HG02852 (cell line): ENCODE data around the gene SNAPC2.
A peak's percentile ranks its signal among the peaks of the same experiment; 100 is the strongest.
"Not testable (repeated sequence)": the region's sequence is repeated elsewhere in the genome, so short reads cannot be mapped to it uniquely, and the experiment has no call there.

ENCODE experiments used
- ATAC-seq: cut with Tn5 transposase; IDR thresholded peaks from one replicate; pipeline ENCODE4 v1.9.1; 2021; ENCODE audit warnings: mild to moderate bottlenecking, moderate library complexity; ENCODE audit not compliant: unreplicated experiment

Gene SNAPC2

DNA sequence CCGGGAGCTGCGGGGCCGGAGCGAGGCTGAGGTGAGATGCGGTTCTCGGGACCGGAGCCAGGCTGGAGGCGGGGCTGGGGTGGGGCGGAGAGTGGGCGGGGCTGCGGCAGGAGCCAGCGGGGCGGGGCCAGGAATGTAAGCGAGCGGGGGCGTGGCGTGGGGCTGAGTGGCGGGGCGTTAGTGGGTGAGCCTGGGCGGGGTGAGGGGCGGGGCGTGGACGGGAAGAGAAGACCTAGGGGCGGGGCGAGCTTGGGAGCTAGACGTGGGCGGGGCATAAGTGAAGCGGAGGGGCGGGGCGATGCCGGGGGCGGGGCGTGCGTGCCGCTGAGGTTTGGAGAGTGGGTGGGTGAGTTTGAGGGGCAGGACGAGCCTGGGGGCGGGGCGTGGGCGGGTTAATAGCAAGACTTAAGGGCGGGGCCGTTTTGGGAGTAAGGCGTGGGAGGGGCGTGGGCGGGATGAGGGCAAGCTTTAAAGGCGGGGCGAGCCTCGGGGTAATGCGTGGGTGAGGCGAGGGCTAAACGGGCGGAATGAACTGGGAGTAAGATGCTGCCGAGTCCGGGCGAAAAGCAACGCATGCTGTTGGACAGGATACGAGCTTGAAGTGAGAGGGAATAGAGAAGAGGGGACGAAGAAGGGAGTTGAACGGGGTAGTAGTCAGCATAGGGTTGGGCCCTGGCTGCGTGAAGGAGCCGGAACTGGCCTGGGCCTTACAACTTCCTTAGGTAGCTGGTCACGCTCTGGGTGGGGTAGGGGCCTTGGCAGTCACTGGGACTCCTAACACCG lies 572 bp downstream of the SNAPC2 start:
- ATAC-seq, result peak; percentile 42

DNA sequence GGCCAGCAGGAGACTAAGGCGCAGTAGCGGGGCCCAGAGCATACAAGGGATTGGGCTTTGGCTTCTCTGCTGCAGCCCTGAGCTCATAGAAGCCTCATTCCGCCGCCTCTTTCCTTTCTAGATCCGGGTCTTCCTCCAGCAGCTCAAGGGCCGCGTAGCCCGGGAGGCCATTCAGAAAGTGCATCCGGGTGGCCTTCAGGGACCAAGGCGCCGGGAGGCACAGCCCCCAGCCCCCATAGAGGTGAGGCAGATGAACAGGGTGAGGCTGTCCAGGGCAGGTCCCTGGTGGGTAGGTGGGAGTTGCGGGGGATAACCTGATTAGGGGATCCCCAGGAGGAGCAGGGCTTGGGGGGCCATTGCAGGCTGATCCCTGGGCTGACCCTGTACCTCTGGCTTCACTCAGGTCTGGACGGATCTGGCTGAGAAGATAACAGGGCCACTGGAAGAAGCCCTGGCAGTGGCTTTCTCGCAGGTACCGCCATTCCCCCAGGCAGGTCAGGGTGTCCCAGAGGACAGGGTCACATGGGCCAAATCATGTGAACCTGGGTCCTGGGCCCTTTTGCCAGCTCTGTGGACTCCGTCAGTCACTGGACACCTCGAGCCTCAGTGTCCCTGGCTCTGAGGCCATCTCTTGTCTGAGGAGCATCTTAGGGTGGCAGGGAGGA lies 1.3 kb downstream of the SNAPC2 start:
- ATAC-seq, result no peak

DNA sequence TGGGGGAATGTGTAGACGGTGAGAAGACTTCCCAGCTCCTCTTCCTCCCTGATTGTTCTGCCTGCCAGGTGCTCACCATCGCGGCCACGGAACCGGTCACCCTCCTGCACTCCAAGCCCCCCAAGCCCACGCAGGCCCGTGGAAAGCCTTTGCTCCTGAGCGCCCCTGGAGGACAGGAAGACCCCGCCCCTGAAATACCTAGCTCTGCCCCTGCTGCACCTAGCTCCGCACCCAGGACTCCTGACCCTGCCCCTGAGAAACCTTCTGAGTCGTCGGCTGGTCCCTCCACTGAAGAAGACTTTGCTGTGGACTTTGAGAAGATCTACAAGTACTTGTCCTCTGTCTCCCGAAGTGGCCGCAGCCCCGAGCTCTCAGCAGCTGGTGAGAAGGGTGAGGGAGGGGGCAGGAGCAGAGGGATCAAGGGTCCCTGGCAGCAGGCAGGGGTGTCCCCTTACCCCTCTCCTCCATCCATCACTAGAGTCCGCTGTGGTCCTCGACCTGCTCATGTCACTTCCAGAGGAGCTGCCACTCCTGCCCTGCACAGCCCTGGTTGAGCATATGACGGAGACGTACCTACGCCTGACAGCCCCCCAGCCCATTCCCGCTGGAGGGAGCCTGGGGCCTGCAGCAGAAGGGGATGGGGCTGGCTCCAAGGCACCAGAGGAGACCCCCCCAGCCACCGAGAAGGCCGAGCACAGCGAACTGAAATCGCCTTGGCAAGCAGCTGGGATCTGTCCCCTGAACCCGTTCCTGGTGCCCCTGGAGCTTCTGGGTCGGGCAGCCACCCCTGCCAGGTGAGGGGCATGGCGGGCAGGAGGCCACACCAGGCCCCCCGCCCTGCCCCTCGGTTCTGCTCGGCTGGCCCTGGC lies 2.1 kb downstream of the SNAPC2 start:
- no peak for ATAC-seq

DNA sequence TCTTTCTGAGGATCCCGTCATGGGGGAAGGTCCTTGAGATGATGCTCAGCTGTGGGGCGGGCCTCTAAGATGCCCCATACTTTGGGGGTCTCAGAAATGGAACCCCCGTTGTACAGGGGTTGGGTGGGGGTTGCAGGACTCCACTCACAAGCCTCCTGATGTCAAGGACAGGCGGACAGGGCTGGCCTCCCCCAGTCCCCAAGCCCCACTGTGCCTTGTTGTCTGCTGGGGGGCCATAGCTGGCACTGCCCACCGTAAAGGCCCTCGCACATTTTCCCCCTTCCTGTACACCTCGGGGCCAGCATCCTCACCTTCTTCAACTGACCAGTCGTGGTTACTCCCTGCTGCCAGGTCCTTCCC lies 2.7 kb downstream of the SNAPC2 start:
- ATAC-seq, result no peak

DNA sequence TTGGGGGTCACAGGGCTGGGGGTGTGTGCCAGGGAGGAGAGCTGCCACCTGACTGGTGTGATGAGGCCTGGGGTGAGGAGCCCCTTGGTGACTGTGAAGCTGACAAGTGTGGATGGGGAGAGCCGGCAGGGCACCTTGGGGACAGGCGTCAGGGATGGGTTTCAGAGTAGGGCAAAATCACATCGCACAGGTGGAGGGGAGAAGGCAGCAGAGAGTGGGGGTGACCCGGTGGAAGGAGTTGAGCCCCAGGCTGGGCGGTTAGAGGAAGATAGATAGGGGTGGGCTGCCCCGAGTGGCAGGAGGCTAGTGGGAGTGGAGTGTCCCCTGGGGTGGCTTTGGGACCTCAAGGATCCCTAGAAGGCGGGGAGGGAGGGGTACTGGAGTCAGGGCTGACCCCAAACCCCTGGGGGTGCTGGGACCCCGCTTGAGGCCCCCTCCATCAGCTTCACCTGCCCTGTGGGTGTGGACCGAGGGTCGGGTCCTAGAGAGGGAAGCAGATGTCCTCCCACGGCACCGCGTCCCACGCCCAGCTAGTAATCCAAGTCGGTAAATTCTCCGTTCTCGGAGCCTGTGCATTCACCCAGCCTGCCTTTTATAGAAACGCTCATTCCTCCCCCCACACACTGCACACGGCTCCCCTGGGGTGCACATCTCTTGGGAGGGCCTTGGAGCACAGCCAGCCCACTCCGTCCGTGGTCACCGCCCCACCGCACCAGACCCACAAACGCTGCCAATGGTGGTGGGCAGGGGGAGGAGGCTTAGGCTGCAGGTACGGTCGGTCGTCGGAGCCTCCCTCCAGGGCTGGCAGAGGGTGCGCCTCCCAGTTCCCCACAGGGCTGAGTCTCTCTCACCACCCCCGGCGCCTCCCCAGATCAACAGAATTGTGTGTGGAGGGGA lies 3.4 kb downstream of the SNAPC2 start:
- ATAC-seq, result no peak

DNA sequence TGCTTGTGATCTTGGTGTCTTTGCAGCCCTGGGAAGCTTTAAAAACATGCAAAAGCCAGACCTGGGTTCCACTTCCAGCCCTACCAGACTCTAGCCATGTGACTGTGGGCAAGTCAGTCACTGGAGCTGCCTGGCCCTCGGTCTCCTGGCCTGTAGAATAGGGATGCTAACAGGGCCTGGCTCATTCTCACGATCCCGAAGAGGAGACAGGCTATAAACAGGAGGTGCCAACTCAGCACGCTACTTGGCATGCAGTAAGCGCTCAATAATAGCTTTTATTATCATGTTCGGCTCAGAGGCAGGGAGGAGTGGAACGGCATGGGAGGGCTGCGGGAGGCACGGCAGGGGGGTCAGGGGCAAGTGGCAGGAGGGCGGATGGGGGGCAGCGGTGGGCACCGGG lies 4.1 kb downstream of the SNAPC2 start:
- ATAC-seq, result no peak

DNA sequence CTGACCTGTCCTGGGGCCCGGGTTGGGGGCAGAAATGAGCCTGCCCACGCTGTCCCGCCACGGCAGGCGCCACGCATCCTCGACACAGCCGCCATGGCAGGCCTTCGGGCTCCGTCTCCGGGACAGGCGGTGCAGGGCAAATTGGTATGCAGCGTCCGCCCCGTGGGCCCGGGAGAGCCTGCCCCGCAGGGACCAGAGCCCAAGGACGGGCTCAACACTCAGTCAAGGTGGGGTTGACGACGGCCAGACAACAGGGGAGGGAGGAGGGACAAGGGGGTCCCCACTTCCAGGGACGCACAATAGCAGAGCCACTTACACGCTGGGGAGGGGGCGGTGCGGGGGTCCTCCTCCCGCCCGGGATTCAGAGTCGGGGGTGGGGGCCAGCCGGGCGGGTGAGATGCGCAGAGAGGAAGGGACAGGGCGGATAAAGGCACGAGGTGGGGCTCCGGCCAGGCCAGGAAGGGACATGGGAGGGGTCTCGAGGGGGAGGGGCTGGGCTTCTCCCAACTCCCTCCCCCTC lies 4.6 kb downstream of the SNAPC2 start:
- no peak for ATAC-seq

DNA sequence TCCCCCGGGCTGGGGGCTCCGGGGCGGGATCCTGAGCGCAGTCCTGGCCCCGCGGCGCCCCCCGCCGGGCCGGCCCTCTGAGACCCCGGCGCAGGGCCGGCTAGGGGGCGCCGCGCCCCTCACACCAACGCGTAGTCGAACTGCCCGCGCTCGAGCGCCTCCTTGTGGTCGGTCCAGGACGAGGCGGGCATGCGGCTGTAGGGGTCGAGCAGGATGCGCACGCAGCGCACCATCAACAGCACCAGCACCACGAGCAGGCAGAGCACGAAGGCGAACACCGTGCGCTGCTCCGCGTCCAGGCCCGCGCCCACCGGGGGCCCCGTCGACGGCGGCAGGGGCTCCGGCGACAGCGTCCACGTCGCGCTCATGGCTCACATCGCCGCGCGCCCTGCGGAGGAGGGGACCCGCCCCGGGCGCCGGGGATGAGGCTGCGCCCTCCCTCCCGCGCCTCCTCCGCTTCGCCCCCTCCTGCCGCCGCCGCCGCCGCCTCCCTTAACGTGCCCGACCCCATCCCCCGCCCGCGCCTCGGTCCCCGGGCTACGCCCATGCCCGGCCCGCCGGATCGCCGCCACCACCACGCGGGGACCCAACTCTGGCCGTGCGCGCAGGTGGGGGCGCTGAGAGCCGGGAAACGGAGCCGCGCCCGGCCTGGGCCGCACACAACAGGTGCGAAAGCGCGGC lies 5.2 kb downstream of the SNAPC2 start:
- no peak for ATAC-seq

DNA sequence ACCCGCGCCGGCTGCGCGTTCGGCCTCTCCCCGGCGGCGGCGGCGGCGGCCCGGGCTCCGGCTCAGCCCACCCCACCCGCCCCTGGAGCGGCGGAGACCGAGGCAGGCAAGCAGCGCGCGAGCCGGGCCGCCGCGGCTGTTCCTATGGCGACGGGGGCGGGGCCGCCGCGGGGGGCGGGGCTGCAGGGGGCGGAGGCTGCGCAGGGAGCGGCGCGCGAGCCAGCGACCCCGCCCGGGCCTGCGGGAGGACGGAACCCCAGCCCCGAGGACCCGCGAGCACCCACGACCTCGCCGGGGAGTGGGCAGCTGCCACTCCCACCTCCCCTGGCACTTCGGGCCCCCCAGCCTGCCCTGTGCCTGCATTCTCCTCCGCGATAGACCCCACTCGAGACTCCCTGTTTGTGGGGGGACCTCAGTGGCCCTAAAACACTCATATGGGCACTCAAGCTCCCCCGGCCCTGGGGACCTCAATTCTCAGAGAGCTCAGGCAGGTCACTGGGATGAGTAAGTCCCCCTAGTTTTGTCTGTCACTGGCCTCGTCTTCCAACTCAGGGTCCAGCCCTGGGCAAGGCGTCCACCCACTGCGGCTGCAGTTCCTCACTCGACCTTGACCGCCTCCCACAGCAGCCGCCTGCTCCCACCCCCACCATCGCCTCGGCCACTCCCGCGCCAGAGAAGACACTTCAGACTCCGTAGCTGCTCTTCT lies 6.0 kb downstream of the SNAPC2 start, which contains the start of gene CTXN1:
TSS of gene CTXN1 (minus strand) at position 115 of the 706 bp plus-strand sequence. CDS start 597 bp downstream, outside the sequence.
- ATAC-seq, result no peak

DNA sequence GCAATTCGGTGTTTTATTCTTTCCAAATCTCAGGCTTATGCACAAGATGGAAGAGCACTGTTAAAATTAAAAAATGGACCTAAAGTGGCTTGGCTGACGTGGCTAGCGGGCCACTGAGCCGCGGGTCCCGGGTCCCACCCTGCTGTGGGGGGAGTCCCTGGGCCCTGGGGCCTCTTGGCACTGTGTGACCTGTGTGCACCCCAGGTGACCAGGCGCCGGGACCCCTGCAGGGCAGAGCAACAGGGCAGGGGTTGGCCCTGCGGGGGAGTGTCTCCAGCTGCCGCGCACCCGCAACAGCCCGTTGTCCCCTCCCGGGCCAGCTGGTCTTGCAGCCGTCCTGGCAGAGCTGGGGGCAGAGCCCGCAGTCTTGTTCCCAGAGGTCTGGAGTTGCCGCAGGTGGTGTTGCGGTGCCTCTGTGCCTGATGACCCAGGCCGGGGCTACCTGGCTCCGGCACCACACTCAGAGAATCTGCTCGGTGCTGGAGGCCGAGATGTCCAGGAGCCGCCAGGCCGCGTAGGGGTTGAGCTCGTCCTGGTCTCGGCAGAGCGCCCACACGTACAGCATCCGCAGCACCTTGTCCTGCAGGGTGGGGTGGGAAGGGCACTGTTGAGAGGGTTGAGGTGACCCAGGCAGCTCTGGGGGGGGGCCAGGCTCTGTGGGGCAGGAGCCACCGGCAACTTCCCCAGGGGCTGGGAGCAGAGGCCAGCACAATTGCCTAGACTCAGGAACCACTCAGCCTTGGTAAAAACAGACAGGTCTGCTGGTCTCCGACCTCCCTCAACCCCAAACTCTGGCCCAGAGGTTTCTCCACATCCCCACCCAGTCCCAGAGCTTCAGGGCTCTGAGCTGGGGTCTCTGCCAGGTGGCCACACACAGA lies 6.8 kb downstream of the SNAPC2 start:
- no peak for ATAC-seq

DNA sequence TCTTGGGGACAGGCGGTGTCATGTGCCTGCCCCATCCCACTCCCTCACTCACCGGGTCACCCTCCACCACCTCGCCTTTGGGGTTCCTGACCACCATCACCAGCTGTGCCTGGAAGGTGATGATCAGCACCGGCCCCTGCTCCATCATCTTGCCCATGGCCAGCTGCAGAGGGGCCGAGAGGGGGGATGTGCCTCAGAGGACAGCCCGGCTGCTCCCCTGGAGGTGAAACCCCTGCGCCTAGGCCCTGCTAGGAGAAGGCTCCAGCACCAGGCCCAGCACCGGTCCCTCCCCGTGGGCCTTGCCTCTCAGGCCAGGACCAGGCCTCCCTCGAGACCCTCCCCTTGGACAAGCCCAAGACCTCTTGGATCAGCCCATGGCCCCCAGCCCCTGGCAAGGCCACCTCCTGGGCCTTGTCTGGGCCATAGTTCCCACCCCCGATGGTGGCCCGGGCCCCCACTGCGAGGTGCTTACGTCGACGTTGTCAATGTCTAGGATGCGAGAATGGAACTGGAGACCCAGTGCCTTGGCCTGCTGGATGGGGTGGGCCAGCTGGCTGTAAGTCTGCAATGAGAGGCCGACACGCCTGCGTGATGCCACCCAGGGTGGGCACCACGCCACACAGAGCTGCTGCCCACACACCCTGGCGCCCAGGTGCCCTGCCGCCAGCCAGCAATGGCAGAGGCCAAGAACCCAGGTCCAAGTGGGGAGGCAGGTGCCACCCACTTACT lies 7.6 kb downstream of the SNAPC2 start:
- no peak for ATAC-seq

DNA sequence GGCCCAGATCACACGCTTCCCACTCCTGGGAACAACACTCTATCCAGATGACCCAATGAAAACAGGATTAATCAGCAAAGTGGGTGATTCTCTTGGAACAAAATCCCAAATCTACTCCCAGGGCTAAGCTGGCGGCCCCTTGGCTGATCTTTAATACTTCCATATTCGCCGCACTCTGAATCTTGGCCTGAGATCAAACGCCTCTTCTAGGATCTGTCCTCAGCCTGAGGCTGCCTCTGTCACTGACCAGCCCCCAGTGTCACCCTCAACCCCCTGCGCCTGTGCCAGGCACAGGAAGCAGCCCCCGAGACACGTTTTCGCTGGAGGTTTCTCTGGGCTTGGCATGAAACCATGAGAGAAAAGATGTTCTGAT lies 8.2 kb downstream of the SNAPC2 start:
- no peak for ATAC-seq

DNA sequence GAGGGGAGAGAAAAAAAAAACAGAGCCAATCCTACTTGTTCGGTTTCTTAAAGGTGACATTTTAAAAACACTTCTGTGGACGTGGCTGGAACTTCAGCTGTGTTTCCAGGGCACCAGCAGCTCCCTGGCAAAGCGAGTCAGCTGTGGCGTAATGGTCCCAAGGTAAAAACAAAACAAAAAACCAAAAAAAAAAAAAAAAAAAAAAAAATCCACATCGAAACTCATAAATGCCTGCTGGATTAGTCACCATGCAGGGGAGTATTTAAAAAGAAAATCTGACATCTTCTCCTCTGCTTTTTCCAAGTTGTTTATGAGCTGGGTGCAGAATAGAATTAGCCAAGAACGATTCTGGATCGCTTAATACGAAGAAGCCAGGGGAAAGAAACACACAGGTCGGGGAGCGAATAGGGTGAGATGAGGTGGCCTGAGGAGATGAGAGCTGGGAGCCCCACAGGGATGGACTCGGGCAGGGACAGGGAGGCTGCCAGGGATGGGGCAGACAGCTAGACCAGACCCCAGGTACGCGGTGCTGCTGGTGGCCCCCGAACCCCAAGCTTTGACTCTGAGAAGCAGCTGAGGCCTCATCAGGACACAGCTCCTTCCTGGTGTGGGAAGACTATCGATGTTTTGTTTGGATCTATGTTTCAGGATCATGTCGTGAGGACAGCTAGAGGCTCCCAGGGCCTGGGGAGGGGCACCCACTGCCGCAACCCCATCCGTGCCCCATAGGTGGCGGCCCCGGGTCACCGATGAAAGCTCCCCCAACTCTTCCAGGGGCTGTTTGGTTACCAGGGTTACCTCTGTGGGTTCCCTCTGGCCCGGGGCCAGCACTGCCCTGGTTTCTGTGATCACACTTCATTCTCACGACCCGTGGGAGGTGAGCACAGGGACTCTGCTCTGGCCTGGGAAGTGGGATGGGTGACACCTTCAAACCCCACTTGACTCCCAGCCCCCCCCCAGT lies 8.9 kb downstream of the SNAPC2 start:
- no peak for ATAC-seq

DNA sequence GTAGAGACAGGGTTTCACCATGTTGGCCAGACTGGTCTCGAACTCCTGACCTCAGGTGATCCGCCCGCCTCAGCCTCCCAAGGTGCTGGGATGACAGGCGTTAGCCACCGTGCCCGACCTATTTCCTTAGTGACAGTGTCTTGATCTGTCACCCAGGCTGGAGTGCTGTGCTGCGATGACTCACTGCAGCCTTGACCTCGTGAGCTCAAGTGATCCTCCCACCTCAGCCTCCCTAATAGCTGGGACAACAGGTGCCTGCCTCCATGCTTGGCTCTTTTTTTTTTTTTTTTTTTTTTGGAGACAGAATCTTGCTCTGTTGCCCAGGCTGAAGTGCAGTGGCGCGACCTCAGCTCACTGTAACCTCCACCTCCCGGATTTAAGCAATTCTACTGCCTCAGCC lies 9.9 kb downstream of the SNAPC2 start:
- not testable (repeated sequence) for ATAC-seq

DNA sequence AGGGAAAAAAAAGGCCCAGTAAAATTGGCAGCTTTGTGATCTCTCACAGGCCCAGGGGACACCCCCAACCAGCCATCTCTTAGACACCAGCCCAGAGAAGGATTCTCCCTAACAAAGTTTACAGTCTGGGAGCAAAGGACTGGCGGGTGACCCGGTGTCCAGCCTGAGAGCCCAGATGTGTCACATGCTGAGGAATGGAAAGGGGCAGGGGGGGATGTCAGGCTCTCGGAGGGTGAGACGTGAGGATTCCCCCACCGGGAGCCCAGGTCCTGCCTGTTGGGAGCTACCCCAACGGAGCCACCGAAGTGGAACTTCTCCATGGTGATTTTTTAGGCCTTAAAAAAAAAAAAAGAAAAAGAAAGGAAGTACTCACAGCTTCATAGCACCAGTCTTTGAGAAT lies 10.6 kb downstream of the SNAPC2 start:
- ATAC-seq, result no peak
